Measurements from ENCODE around the gene TTF1. TPM values are rescaled to one million over a fixed set of nuclear protein-coding genes. Genes with fewer than 3 reads are reported as not detected.

Gene TTF1
- total and polyA plus RNA-seq, 9 of the 15 experiments (the other 6 are each of a cell fraction or from before 2014, with no cell fraction given) = 9.0 to 18.5 (median 15.8) TPM

- TF ChIP-seq POLR2AphosphoS5 (IDR thresholded peaks at IDR 0.05; ENCODE audit: control insufficient read depth, insufficient read depth, low read depth, low read length) (no peak), CHCHD3 (CRISPR knock-in tag; IDR thresholded peaks at IDR 0.05) (no peak), MGA (IDR thresholded peaks at IDR 0.05) (no peak)
Measured at GRCh38 chr9:132367613-132368313, 38.9 kb downstream of the TTF1 start (continued).

Data from K562 (cell line).